ENCODE data around the gene MARCHF11.

DNA sequence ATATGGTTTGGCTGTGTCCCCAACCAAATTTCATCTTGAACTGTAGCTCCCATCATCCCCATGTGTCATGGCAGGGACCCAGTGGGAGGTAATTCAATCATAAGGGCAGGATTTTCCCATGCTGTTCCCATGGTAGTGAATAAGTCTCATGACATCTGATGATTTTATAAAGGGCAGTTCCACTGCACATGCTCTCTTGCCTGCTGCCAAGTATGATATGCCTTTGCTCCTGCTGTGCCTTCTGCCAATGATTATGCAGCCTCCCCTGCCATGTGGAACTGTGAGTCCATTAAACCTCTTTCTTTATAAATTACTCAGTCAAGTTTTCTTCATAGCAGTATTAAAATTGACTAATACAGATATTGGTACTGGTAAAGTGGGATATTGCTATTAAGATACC, 42.4 kb downstream of the MARCHF11 start:
- TF ChIP-seq, protein P1, sequence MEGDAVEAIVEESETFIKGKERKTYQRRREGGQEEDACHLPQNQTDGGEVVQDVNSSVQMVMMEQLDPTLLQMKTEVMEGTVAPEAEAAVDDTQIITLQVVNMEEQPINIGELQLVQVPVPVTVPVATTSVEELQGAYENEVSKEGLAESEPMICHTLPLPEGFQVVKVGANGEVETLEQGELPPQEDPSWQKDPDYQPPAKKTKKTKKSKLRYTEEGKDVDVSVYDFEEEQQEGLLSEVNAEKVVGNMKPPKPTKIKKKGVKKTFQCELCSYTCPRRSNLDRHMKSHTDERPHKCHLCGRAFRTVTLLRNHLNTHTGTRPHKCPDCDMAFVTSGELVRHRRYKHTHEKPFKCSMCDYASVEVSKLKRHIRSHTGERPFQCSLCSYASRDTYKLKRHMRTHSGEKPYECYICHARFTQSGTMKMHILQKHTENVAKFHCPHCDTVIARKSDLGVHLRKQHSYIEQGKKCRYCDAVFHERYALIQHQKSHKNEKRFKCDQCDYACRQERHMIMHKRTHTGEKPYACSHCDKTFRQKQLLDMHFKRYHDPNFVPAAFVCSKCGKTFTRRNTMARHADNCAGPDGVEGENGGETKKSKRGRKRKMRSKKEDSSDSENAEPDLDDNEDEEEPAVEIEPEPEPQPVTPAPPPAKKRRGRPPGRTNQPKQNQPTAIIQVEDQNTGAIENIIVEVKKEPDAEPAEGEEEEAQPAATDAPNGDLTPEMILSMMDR (conservative IDR thresholded peaks at IDR 0.05; ENCODE audit: low read depth, low read length) = no peak
- TF ChIP-seq, protein P2, sequence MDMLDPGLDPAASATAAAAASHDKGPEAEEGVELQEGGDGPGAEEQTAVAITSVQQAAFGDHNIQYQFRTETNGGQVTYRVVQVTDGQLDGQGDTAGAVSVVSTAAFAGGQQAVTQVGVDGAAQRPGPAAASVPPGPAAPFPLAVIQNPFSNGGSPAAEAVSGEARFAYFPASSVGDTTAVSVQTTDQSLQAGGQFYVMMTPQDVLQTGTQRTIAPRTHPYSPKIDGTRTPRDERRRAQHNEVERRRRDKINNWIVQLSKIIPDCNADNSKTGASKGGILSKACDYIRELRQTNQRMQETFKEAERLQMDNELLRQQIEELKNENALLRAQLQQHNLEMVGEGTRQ (IDR thresholded peaks at IDR 0.05; ENCODE audit: low read depth, low read length) = no peak
- TF ChIP-seq CHD1 (IDR thresholded peaks at IDR 0.05; ENCODE audit: low read depth, low read length) (no peak), RAD21 (IDR thresholded peaks at IDR 0.05; ENCODE audit: low read length) (no peak), RFX5 (IDR thresholded peaks at IDR 0.05; ENCODE audit: low read depth, low read length) (no peak), POLR2A (IDR thresholded peaks at IDR 0.05; ENCODE audit: low read depth, low read length) (no peak), RCOR1 (IDR thresholded peaks at IDR 0.05; ENCODE audit: insufficient replicate concordance, low read length) (no peak), CEBPB (IDR thresholded peaks at IDR 0.05; ENCODE audit: low read depth, low read length) (no peak), MAFK (IDR thresholded peaks at IDR 0.05; ENCODE audit: low read depth, low read length) (no peak)
